NCI-H1048 (cell line): Measurements from ENCODE around the gene ABCC9.

Source experiments
- DNase-seq: peaks from one replicate; lab custom pipeline; 2025; lab: John Stamatoyannopoulos, UW

ABCC9 gene

GRCh38 chr12:21773806-21774205 is 167.4 kb downstream of the ABCC9 start:
- DNase-seq, result no peak

GRCh38 chr12:21773263-21773741 is 167.9 kb downstream of the ABCC9 start:
- DNase-seq, result no peak

- no peak for DNase-seq
Measured at GRCh38 chr12:21771311-21771710, 169.9 kb downstream of the ABCC9 start.

- no peak for DNase-seq
Measured at GRCh38 chr12:21769307-21769706, 171.9 kb downstream of the ABCC9 start.

DNA sequence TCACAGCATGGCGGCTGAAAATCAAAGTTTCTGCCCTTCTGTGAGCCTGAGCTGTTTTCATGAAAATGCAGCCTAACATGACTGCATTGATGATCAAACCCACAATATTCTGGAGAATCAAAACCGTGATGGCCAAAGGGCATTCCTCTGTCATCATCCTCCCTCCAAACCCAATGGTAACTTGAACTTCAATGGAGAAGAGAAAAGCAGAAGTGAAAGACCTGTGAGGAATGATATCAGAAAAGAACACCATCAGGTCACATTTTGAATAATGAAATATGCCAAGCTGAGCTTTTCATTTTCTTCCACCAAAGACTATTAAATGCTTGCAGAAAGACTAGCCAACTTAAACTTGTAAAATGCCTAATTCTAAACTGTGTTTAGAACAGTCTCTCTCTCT is 174.8 kb downstream of the ABCC9 start:
- no peak for DNase-seq

GRCh38 chr12:21764950-21765349 is 176.3 kb downstream of the ABCC9 start:
- DNase-seq, result no peak

GRCh38 chr12:21764065-21764464 is 177.2 kb downstream of the ABCC9 start:
- no peak for DNase-seq

- no peak for DNase-seq
Measured at GRCh38 chr12:21763531-21763930, 177.7 kb downstream of the ABCC9 start.

DNA sequence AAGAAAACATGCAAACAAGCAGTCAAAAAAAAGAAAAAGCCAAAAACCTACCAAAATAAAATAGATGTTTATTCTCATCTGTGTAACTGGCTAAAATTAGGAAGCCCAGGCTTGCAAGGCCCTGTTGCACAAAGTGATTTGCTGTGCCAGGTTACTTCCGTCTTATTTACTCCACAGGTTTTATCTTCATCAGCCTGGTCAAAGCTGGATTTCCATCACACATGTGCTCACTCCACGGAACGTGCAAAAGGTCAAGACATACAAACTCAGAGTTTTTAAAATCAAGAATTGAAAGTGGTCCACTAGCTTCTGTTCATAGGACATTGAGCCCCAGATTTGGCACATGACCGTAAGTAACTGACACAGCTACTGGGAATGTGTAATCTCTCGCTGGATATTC is 181.5 kb downstream of the ABCC9 start:
- no peak for DNase-seq

DNA sequence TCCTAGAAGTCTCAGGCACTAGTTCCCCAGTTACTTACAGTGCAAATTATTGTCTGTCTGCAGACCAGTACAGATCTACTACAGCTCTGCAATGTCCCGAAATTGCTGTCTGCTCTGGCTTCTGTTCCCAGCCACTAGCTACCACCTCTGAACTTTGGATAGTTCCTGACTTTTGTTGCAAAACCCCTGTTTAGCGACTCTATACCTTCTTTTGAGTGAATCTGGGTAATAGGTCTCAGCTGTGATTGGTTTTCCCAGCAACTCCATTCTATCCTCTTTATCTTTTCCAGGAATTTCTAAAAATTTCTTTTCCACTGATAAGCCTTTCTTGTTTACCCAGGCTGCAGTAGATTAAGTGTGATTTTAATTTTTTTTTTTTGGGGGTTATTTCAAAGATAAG is 183.5 kb downstream of the ABCC9 start:
- DNase-seq, result no peak

DNA sequence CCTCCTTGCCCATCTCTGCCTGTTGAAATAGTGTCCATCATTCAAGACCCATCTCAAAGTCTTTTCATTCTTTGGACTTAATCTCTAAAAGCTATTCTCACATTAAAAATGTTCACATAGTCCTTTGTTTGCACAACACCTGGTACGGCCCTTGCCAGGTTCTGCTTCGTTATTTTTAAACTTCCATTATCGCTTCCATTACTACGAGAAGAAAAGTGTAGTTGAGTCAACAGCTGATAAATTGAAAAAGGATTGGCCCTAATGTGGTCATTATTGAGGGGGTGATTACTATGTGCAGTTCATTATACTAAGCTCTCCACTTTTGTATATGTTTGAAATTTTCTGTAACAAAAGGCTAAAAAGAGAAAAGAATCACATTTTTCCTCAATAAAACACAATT is 184.5 kb downstream of the ABCC9 start:
- DNase-seq, result no peak

GRCh38 chr12:21751517-21751916 is 189.7 kb downstream of the ABCC9 start:
- DNase-seq, result no peak
